Choroid plexus epithelial cell (primary cell): ENCODE data around the gene PIK3AP1.
"Not testable (repeated sequence)": the region's sequence is repeated elsewhere in the genome, so short reads cannot be mapped to it uniquely, and the experiment has no call there.

Experiments
- DNase-seq: peaks from one replicate; pipeline ENCODE4 v3.0.0-alpha.2; 2010; ENCODE audit warnings: low read depth
- H3K4me3 ChIP-seq: 2 replicates; pipeline ENCODE4 v1.5.1; 2011; ENCODE audit warnings: low read depth, mild to moderate bottlenecking, control low read depth, low read length, moderate library complexity
- TF ChIP-seq, protein P1 (sequence below): conservative IDR thresholded peaks from 2 replicates; pipeline ENCODE4 v1.5.1; 2011; ENCODE audit warnings: low read depth, mild to moderate bottlenecking, control low read depth, inconsistent platforms, low read length, moderate library complexity

Gene PIK3AP1

DNA sequence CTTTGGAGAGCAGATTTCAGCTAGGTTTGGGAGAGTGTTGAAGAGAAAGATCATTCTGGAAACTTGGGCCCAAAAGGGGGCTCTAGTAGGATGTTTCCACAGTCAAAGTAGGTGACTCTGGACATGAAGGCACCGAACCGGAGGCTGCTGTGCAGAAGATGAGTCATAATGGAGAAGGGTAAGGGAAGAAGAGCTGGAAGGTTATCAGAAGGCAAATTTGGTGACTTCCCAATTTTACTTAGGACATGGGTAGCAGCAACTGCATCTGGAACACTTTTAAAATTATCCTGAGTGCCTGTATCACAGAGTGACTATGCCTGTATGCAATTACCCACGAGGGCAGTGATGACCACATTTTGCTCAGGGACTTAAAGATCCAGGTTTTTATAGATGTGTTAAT is 38.8 kb downstream of the PIK3AP1 start:
- H3K4me3 ChIP-seq = no peak overlapping the region
- DNase-seq = no peak
- TF ChIP-seq, protein P1, sequence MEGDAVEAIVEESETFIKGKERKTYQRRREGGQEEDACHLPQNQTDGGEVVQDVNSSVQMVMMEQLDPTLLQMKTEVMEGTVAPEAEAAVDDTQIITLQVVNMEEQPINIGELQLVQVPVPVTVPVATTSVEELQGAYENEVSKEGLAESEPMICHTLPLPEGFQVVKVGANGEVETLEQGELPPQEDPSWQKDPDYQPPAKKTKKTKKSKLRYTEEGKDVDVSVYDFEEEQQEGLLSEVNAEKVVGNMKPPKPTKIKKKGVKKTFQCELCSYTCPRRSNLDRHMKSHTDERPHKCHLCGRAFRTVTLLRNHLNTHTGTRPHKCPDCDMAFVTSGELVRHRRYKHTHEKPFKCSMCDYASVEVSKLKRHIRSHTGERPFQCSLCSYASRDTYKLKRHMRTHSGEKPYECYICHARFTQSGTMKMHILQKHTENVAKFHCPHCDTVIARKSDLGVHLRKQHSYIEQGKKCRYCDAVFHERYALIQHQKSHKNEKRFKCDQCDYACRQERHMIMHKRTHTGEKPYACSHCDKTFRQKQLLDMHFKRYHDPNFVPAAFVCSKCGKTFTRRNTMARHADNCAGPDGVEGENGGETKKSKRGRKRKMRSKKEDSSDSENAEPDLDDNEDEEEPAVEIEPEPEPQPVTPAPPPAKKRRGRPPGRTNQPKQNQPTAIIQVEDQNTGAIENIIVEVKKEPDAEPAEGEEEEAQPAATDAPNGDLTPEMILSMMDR = no peak

DNA sequence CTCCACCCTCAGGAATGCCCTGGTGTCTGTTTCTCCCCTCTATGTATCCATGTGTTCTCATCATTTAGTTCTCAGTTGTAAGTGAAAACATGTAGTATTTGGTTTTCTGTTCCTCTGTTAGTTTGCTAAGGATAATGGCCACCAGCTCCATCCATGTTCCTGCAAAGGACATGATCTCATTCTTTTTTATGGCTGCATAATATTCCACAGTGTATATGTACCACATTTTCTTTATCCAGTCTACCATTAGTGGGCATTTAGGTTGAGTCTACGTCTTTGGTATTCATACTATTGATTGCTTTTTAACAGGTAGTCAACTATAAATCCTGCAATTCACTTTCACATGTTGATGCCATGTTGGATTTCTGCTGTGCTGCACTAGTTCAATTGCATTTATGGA is 39.9 kb downstream of the PIK3AP1 start:
- not testable (repeated sequence) for H3K4me3 ChIP-seq, DNase-seq

DNA sequence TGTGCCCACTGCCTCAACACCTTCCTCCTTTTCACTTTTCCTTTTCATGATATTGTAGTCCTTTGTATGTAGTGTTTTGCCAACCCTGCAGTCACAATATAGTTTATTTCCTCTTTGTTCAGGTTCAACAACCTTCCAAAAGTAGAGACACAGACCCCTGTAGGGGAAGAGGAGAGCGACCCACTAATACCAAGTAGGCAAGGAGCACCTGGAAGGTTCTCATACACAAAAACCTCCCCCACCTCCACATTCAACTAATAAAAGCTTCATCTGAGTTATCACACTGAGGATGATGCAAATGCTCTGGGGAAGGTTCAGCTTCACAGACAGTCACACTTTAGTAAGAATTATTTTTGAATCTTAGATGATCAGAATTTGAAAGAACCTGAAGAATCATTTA is 41.6 kb downstream of the PIK3AP1 start:
- DNase-seq = no peak
- no peak overlapping the region for H3K4me3 ChIP-seq
- TF ChIP-seq, protein P1 = no peak

DNA sequence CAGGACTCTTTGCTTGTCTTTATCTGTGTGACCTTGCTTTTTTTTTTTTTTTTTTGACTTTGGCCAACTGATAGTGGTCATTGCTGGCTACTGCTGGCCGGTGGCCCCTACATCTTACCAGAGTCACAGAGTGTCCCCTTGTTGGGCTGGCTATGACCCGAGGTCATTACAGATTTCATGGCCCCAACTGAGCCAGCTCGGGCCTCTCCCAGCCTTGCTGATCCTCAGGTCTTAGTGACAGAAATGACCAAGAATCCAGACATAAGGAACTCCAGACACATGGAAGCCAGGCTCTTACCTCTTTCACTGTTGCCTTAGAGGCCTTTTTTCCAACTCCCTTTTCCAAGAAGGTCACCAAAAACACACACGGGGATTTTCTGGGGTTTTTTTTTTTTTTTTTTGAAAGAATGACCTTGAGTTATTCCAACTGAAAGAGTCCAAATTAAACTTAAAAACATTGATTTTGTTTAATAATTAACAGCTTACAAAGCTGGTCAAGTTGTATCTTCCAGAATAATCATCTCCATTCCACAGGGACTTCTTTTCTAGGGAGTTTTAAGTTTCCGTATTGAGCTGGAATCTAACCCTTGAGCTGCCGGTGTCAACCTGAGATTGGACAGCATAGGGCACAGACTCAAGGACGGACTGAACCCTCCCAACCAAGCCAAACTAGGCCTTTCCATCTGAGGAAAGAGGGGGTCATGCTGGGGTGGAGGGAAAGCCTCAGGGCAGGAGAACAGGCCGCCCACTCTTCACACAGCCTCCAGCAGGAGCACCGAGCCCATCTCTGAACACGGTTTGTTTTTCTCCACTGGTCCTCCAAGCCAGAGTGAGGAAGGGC is 43.8 kb downstream of the PIK3AP1 start:
- DNase-seq = no peak
- H3K4me3 ChIP-seq = no peak overlapping the region
- TF ChIP-seq, protein P1 = no peak

DNA sequence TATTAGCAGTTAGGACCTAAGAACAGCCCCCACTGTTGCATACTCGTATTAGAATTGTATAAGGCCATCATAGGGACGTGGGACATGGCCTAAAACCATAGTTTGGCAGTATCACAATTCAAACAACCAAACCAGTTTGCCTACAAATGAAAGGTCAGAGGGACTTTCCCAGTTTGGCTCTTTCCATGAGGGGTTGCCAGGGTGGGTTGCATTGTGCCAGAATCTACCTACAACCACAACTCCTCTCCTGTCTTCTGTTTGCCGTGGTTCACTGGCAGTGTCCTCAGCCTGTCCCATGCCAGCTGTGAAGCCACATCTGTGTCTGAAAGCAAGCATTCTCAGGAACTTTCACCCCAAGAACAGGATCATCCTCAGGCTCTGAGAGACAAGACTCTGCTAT is 44.5 kb downstream of the PIK3AP1 start:
- DNase-seq = no peak
- TF ChIP-seq, protein P1 = no peak
- no peak overlapping the region for H3K4me3 ChIP-seq

DNA sequence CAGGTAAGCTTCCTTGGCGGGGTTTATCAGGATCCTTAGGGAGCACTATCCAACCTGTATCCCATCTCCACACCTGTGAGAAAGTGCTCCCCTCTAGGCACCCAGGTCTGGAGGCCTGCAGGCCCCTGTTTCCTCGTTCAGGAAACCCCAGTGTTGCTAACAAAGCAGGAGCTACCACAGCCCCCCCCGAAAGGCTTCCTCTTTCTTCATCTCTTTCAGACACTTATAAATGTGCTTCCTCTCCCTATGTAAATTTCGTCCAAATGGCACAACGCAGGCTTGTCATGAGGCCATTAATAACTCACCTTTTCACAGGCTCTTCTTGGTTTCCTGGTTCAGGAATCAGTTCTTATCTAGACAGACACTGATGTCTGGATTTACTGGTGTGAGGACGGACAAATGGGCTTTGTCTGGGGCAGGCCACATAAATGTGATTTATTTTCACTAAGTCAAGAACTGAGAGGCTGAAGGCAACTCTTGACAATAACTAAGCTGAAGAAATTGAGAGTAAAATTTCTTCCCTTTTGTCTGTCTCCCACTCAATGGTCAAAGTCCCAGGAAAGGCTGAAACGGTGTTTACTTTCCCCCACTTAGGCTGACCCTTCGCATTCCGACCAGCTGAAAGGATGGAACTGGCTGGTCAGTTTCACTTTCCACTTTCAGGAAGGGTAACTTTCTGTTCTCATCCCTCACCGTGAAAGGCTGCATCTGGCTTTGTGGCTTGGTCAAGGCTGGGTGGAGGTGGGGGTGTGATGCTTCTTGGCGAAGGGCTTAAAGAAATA is 46.8 kb downstream of the PIK3AP1 start:
- no peak overlapping the region for H3K4me3 ChIP-seq
- peak; percentile 73 for DNase-seq
- TF ChIP-seq, protein P1 = no peak

DNA sequence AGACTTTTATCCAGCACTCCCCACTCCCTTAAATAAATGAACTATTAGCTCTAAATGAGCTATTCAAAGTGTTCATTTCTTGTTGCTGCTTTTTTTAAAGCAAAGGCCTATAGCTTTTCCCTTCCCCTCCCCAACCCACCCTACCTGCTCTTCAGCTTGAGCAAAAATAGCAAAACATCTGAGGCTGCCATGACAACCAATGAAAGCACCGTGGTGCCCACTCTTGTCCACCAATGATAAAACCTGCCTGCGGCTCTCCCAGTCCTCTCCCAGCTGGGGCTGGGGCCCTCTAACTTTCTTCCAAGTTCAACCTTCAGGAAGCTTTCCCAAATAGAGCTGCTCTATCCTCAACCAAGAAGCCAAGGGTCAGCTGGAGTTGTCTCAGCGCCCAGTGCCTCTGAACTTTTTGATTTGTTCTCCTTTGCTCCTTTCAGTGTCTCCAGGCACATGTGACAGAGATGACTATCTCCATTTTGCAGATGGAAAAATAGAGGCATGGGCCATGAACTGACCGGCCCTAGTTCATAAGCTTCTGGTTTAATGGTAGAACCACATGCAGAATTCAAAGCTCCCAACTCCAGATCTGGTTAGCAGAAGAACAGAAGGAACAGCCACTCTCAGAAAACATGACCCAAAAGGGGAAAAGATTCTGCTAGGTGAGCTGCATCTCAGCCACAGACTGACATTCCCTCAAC is 47.7 kb downstream of the PIK3AP1 start:
- TF ChIP-seq, protein P1 = no peak
- DNase-seq = no peak

More for the DNA sequence above, 47.7 kb downstream of the PIK3AP1 start:
- no peak overlapping the region for H3K4me3 ChIP-seq
